HL-60 (cell line): ENCODE results near the gene CNOT9.

Source experiments
- DNase-seq, 2 experiments: peaks; one replicate each; pipeline ENCODE4 v3.0.0-alpha.2; 2010 to 2020; ENCODE audit warnings: low read depth in 1 of 2, low spot score in 1 of 2
- H3K27ac ChIP-seq: fragments of 250-450 bp; sonication (Bioruptor Pico); replicated peaks from 2 replicates; pipeline ENCODE4 v1.5.1; 2020; ENCODE audit warnings: mild to moderate bottlenecking, moderate library complexity
- H3K27me3 ChIP-seq: fragments of 250-450 bp; sonication (Bioruptor Pico); 2 replicates; pipeline ENCODE4 v1.5.1; 2021; ENCODE audit warnings: mild to moderate bottlenecking, moderate library complexity; ENCODE audit not compliant: insufficient read depth, poor library complexity, severe bottlenecking
- H3K4me3 ChIP-seq: replicated peaks from 2 replicates; pipeline ENCODE4 v1.5.1; 2011; ENCODE audit warnings: mild to moderate bottlenecking, control low read depth, low read length; ENCODE audit not compliant: insufficient read depth
- CTCF ChIP-seq: IDR thresholded peaks from one replicate; pipeline ENCODE4 v1.5.1; 2011; ENCODE audit warnings: low read length, control low read depth, inconsistent platforms; ENCODE audit not compliant: insufficient read depth
- GABPA ChIP-seq: IDR thresholded peaks from 2 replicates; pipeline ENCODE4 v1.6.1; 2012; ENCODE audit warnings: low read depth
- POLR2AphosphoS5 ChIP-seq: IDR thresholded peaks from 2 replicates; pipeline ENCODE4 v1.6.1; 2012; ENCODE audit warnings: low read depth
- SPI1 ChIP-seq: IDR thresholded peaks from 2 replicates; pipeline ENCODE4 v1.6.1; 2012; ENCODE audit warnings: low read depth, mild to moderate bottlenecking, borderline replicate concordance
- TF ChIP-seq, protein P1 (sequence below): IDR thresholded peaks from 2 replicates; pipeline ENCODE4 v1.6.1; 2012; ENCODE audit warnings: low read depth; ENCODE audit not compliant: insufficient replicate concordance

Gene CNOT9

DNA sequence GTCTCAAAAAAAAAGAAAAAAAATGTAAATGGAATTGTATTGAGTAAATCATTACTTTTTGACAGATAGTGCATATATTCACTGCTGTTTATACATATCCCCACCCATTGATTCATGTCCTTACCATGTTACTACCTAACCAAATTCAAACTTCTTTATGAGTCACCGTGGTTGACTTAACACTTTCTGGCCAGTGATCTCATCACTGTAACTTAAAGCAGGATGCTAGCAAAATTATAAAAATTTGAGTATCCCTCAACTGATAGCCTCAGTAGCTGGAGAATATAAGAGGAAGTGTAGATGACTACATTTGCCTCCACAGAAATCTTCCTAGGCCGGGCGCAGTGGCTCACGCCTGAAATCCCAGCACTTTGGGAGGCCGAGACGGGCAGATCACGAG, 13.4 kb downstream of the CNOT9 start:
- TF ChIP-seq SPI1: peak; percentile 16; the same call in 1 of the 2 replicates
- TF ChIP-seq CTCF: no peak
- no peak for DNase-seq

GRCh38 chr2:218583983-218584850, 15.6 kb downstream of the CNOT9 start:
- TF ChIP-seq POLR2AphosphoS5: no peak
- no peak for TF ChIP-seq SPI1
- TF ChIP-seq, protein P1, sequence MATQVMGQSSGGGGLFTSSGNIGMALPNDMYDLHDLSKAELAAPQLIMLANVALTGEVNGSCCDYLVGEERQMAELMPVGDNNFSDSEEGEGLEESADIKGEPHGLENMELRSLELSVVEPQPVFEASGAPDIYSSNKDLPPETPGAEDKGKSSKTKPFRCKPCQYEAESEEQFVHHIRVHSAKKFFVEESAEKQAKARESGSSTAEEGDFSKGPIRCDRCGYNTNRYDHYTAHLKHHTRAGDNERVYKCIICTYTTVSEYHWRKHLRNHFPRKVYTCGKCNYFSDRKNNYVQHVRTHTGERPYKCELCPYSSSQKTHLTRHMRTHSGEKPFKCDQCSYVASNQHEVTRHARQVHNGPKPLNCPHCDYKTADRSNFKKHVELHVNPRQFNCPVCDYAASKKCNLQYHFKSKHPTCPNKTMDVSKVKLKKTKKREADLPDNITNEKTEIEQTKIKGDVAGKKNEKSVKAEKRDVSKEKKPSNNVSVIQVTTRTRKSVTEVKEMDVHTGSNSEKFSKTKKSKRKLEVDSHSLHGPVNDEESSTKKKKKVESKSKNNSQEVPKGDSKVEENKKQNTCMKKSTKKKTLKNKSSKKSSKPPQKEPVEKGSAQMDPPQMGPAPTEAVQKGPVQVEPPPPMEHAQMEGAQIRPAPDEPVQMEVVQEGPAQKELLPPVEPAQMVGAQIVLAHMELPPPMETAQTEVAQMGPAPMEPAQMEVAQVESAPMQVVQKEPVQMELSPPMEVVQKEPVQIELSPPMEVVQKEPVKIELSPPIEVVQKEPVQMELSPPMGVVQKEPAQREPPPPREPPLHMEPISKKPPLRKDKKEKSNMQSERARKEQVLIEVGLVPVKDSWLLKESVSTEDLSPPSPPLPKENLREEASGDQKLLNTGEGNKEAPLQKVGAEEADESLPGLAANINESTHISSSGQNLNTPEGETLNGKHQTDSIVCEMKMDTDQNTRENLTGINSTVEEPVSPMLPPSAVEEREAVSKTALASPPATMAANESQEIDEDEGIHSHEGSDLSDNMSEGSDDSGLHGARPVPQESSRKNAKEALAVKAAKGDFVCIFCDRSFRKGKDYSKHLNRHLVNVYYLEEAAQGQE: no peak
- TF ChIP-seq CTCF: no peak
- TF ChIP-seq GABPA: no peak
- Histone ChIP-seq H3K27ac (no peak overlapping the region), H3K4me3 (no peak overlapping the region), H3K27me3 (no peaks in the 10 kb centered on the region)
- no peak for DNase-seq

More for the DNA sequence above, 13.4 kb downstream of the CNOT9 start:
- H3K27ac ChIP-seq: no peak overlapping the region
- H3K27me3 ChIP-seq: no peaks in the 10 kb centered on the region
- H3K4me3 ChIP-seq: no peak overlapping the region

- Histone ChIP-seq H3K4me3 (no peak overlapping the region), H3K27me3 (no peaks in the 10 kb centered on the region), H3K27ac (no peak overlapping the region)
- TF ChIP-seq CTCF: no peak
- TF ChIP-seq, protein P1: no peak
- no peak for TF ChIP-seq POLR2AphosphoS5
- no peak for TF ChIP-seq GABPA
- no peak for TF ChIP-seq SPI1
- DNase-seq: no peak
Measured at GRCh38 chr2:218585541-218585940, 16.9 kb downstream of the CNOT9 start.
